H1 (cell line): ENCODE measurements around the gene KLHL17. TPM values are rescaled to one million over a fixed set of nuclear protein-coding genes. Genes with fewer than 3 reads are reported as not detected.
"Not testable (repeated sequence)": the region's sequence is repeated elsewhere in the genome, so short reads cannot be mapped to it uniquely, and the experiment has no call there.

Source experiments
- CTCF ChIA-PET: fragments of 300-600 bp; sonication (Branson Sonifier 250); formaldehyde crosslinking; loops from one replicate; lab custom pipeline; 2021; ENCODE audit not compliant: partially characterized antibody; lab: Charles Lee
- POLR2A ChIA-PET: fragments of 300-600 bp; sonication (Branson Sonifier 250); formaldehyde crosslinking; loops from one replicate; lab custom pipeline; 2021; ENCODE audit warnings: inconsistent platforms; ENCODE audit not compliant: partially characterized antibody; lab: Charles Lee
- DNase-seq, 2 experiments: peaks; one replicate each; pipeline versions ENCODE4 v3.0.0 to v3.0.0-alpha.2; 2010 to 2022; ENCODE audit warnings: low spot score in 2 of 2, low read depth in 1 of 2, mixed read lengths in 1 of 2
- FAIRE-seq: peaks from 2 replicates; lab custom pipeline; 2011; peaks lifted over from hg19 to GRCh38; lab: Jason Lieb, UNC
- H2AFZ ChIP-seq: 2 replicates; pipeline ENCODE4 v1.8.1; 2012; ENCODE audit warnings: low read length, inconsistent platforms
- H2AK5ac ChIP-seq: 2 replicates; pipeline ENCODE4 v1.6.1; 2013; ENCODE audit warnings: low read depth, low read length
- H2BK120ac ChIP-seq: replicated peaks from 2 replicates; pipeline ENCODE3; 2013; ENCODE audit warnings: low read depth, low read length, inconsistent platforms
- H2BK12ac ChIP-seq: 2 replicates; pipeline ENCODE4 v1.6.1; 2013; ENCODE audit warnings: low read depth, low read length
- H2BK15ac ChIP-seq: 2 replicates; pipeline ENCODE4 v1.6.1; 2013; ENCODE audit warnings: low read length
- H2BK20ac ChIP-seq: 2 replicates; pipeline ENCODE4 v1.6.1; 2013; ENCODE audit warnings: low read length
- H2BK5ac ChIP-seq: 2 replicates; pipeline ENCODE4 v1.6.1; 2013; ENCODE audit warnings: low read depth, low read length
- H3K14ac ChIP-seq: 2 replicates; pipeline ENCODE4 v1.6.1; 2013; ENCODE audit warnings: inconsistent platforms; ENCODE audit not compliant: insufficient read length
- H3K18ac ChIP-seq: 2 replicates; pipeline ENCODE4 v1.6.1; 2013; ENCODE audit warnings: low read length; ENCODE audit errors: extremely low read depth
- H3K23ac ChIP-seq: 2 replicates; pipeline ENCODE4 v1.6.1; 2013; ENCODE audit warnings: inconsistent platforms; ENCODE audit not compliant: insufficient read length
- H3K23me2 ChIP-seq: 2 replicates; pipeline ENCODE4 v1.6.1; 2013; ENCODE audit warnings: low read depth, low read length
- H3K27ac ChIP-seq: 2 replicates; pipeline ENCODE4 v1.6.1; 2011; ENCODE audit warnings: low read depth, low read length, inconsistent platforms
- H3K27me3 ChIP-seq, 4 experiments: replicated peaks in 1 of 4; 1 replicate in 1 of 4; 2 replicates in 3 of 4; pipeline versions ENCODE4 v1.6.1 to v1.8.1; 2011 to 2013; ENCODE audit warnings: low read length in 3 of 4, mild to moderate bottlenecking in 3 of 4, inconsistent platforms in 2 of 4, mixed read lengths in 2 of 4, moderate library complexity in 1 of 4; ENCODE audit not compliant: control insufficient read depth in 3 of 4, insufficient read depth in 3 of 4; ENCODE audit errors: extremely low read depth in 1 of 4
- H3K36me3 ChIP-seq, 4 experiments: 2 replicates each; pipeline versions ENCODE4 v1.6.1 to v1.8.1; 2011 to 2013; ENCODE audit warnings: mild to moderate bottlenecking in 4 of 4, low read length in 3 of 4, moderate library complexity in 2 of 4, control low read depth in 1 of 4, inconsistent platforms in 1 of 4; ENCODE audit not compliant: insufficient read depth in 4 of 4, control insufficient read depth in 2 of 4
- H3K4ac ChIP-seq: replicated peaks from 2 replicates; pipeline ENCODE3; 2013; ENCODE audit warnings: low read length, low read depth, mixed read lengths, inconsistent platforms; ENCODE audit not compliant: insufficient read length
- H3K4me1 ChIP-seq, 4 experiments: replicated peaks in 1 of 4; 1 replicate in 1 of 4; 2 replicates in 3 of 4; pipeline versions ENCODE4 v1.6.1 to v1.8.1; 2011 to 2013; ENCODE audit warnings: low read length in 3 of 4, inconsistent platforms in 2 of 4, mixed read lengths in 1 of 4; ENCODE audit not compliant: insufficient read depth in 4 of 4, control insufficient read depth in 3 of 4
- H3K4me2 ChIP-seq, 2 experiments: 2 replicates each; pipeline versions ENCODE4 v1.6.1 to v1.8.1; 2011 to 2013; ENCODE audit warnings: low read depth in 2 of 2, low read length in 2 of 2, control low read depth in 1 of 2, inconsistent platforms in 1 of 2, mild to moderate bottlenecking in 1 of 2; ENCODE audit not compliant: insufficient read depth in 1 of 2
- H3K4me3 ChIP-seq, 4 experiments: fragments of 200-600, 300-600 bp in 1 of 4; sonication (generic), shearing (Covaris generic), sonication (Bioruptor Twin) in 1 of 4; 2 replicates each; pipeline versions ENCODE4 v1.5.1 to v1.8.1; 2011 to 2016; ENCODE audit warnings: low read length in 4 of 4, low read depth in 3 of 4, control low read depth in 2 of 4, inconsistent platforms in 2 of 4, mild to moderate bottlenecking in 2 of 4, mixed read lengths in 1 of 4, moderate library complexity in 1 of 4; ENCODE audit not compliant: insufficient read depth in 2 of 4; ENCODE audit errors: extremely low read depth in 1 of 4
- H3K56ac ChIP-seq: replicated peaks from 2 replicates; pipeline ENCODE3; 2013; ENCODE audit warnings: low read depth, mild to moderate bottlenecking, mixed read lengths, low read length, inconsistent platforms; ENCODE audit not compliant: insufficient read length
- H3K79me1 ChIP-seq: 2 replicates; pipeline ENCODE4 v1.6.1; 2013; ENCODE audit warnings: low read depth, low read length, control low read depth
- H3K79me2 ChIP-seq, 2 experiments: 2 replicates each; pipeline versions ENCODE4 v1.6.1 to v1.8.1; 2012 to 2013; ENCODE audit warnings: low read length in 2 of 2, mild to moderate bottlenecking in 2 of 2, inconsistent platforms in 1 of 2; ENCODE audit not compliant: insufficient read depth in 2 of 2, control insufficient read depth in 1 of 2
- H3K9ac ChIP-seq, 4 experiments: replicated peaks in 1 of 4; 1 replicate in 1 of 4; 2 replicates in 3 of 4; pipeline versions ENCODE4 v1.6.1 to v1.8.1; 2011 to 2013; ENCODE audit warnings: low read depth in 3 of 4, low read length in 3 of 4, control low read depth in 2 of 4, mild to moderate bottlenecking in 2 of 4, moderate library complexity in 2 of 4, inconsistent platforms in 1 of 4; ENCODE audit errors: extremely low read depth in 1 of 4
- H3K9me3 ChIP-seq, 2 experiments: 2 replicates each; pipeline versions ENCODE4 v1.6.1 to v1.8.1; 2012 to 2013; ENCODE audit warnings: mild to moderate bottlenecking in 2 of 2, moderate library complexity in 2 of 2, control low read depth in 1 of 2, inconsistent platforms in 1 of 2, low read depth in 1 of 2, low read length in 1 of 2, mixed read lengths in 1 of 2; ENCODE audit not compliant: insufficient read depth in 2 of 2
- H4K20me1 ChIP-seq, 2 experiments: replicated peaks in 1 of 2; 2 replicates each; pipeline versions ENCODE3 to v1.8.1; 2011 to 2013; ENCODE audit warnings: inconsistent platforms in 2 of 2, low read length in 2 of 2, mild to moderate bottlenecking in 1 of 2; ENCODE audit not compliant: insufficient read depth in 2 of 2, control insufficient read depth in 1 of 2
- H4K5ac ChIP-seq: 2 replicates; pipeline ENCODE4 v1.6.1; 2013; ENCODE audit warnings: low read length, low read depth, mixed read lengths, inconsistent platforms; ENCODE audit not compliant: insufficient read length
- H4K8ac ChIP-seq: 2 replicates; pipeline ENCODE4 v1.8.0; 2013; ENCODE audit warnings: mild to moderate bottlenecking, moderate library complexity, low read length, inconsistent platforms; ENCODE audit not compliant: insufficient read depth; ENCODE audit errors: extremely low read depth
- H4K91ac ChIP-seq: replicated peaks from 2 replicates; pipeline ENCODE3; 2013; ENCODE audit warnings: low read length, mixed read lengths, inconsistent platforms; ENCODE audit not compliant: insufficient read length
- WGBS, 2 experiments: shearing (Covaris generic) in 1 of 2; methylation state at CpG; one replicate each; pipeline versions ENCODE4 v1.1.6 to v1.1.7; 2013 to 2015; ENCODE audit warnings: low lambda C conversion rate in 2 of 2, mixed read lengths in 2 of 2, inconsistent platforms in 1 of 2, low coverage in 1 of 2, missing lambda C conversion rate in 1 of 2; ENCODE audit not compliant: insufficient replicate concordance in 2 of 2, insufficient coverage in 1 of 2, insufficient read length in 1 of 2; ENCODE audit errors: extremely low coverage in 1 of 2, missing lambda C conversion rate in 1 of 2; 5-methylcytosine and 5-hydroxymethylcytosine counted together
- polyA plus RNA-seq, 7 experiments: library from polyadenylated mRNA; depleted of rRNA in 3 of 7; stranded (reverse) in 5 of 7; unstranded in 2 of 7; fragments of >200 nt in 5 of 7; fragments of 200-250 nt in 2 of 7; gene quantifications; 1 replicate in 5 of 7; 2 replicates in 1 of 7; 4 replicates in 1 of 7; pipeline versions ENCODE4 v1.2.1 to v1.2.3, GENCODE V29; 2011 to 2013; ENCODE audit warnings: missing spikeins in 2 of 7, mixed read lengths in 2 of 7
- total RNA-seq: library from RNA; stranded (reverse); fragmentation: NEBNext Ultra II Directional; extraction: Animal tissue kit (Norgen Biotek cat#: 25700); gene quantifications from 2 replicates; pipeline ENCODE4 v1.2.1, GENCODE V29; 2021

The KLHL17 gene
- total and polyA plus RNA-seq, 2 of the 8 experiments (the other 6 are each of a cell fraction or from before 2014, with no cell fraction given), result 32.6 to 36.1 TPM

DNA sequence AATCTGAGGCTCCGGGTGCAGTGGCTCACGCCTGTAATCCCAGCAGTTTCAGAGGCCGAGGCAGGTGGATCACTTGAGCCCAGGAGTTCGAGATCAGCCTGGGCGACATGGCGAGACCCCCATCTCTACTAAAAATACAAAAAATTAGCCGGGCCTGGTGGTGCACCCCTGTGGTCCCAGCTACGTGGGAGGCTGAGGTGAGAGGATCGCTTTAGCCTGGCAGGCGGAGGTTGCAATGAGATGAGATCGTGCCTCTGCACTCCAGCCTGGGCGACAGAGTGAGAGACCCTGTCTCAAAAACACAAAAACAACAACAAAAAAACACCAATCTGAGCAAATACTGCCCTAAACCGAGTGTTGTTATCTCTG lies 52.3 kb downstream of the KLHL17 start:
- Histone ChIP-seq H3K4me1 (peaks cover 0 to 21% (median 15%) of the 10 kb centered on the region in 4 experiments; a peak in 6 of 7 replicates), H3K4me3 (peak overlapping the region in 3 of 4 experiments; percentile 37 to 64 (median 56); a peak in 6 of 8 replicates), H2AFZ (peak overlapping the region; percentile 29; the same call in 1 of the 2 replicates), H3K4me2 (peak overlapping the region; percentile 76 to 98), H2BK5ac (peak overlapping the region; percentile 92; the same call in 1 of the 2 replicates), H3K9ac (peak overlapping the region in 1 of 4 experiments; percentile 15; a peak in 1 of 7 replicates)
- H4K8ac ChIP-seq, DNase-seq, H2BK15ac ChIP-seq, H2AK5ac ChIP-seq, H2BK20ac ChIP-seq, H4K20me1 ChIP-seq, H3K18ac ChIP-seq, FAIRE-seq, H3K23ac ChIP-seq, H3K36me3 ChIP-seq, H3K79me2 ChIP-seq, H4K5ac ChIP-seq, H3K56ac ChIP-seq, H3K4ac ChIP-seq, H3K14ac ChIP-seq, H3K79me1 ChIP-seq, H3K9me3 ChIP-seq, H3K27ac ChIP-seq, H2BK120ac ChIP-seq, H3K27me3 ChIP-seq, H2BK12ac ChIP-seq, H3K23me2 ChIP-seq, H4K91ac ChIP-seq: not testable (repeated sequence)
- ChIA-PET CTCF (interaction anchor here (1.0 to 7.8 kb wide), 6 partner anchors 9 to 50 kb away, joined by 3 to 74 read pairs (median 36); partner anchors contain the start of genes HES4 and PERM1), POLR2A (interaction anchor here (0.6 to 14.9 kb wide), 3 partner anchors 10 to 609 kb away, joined by 4 to 245 read pairs (median 40); no protein-coding TSS in a partner anchor)
- 76% methylated on average over 13 of the region's 13 CpGs; no CpG with 5 or more reads in 1 of the 2 experiments for WGBS, 2 experiments
